IMR-90 (cell line): ENCODE measurements around the gene RCBTB2. TPM values are rescaled to one million over a fixed set of nuclear protein-coding genes. Genes with fewer than 3 reads are reported as not detected.

Experiments used
- ATAC-seq: fragments of 200-7000 bp; cut with Tn5 transposase; 2 replicates; pipeline ENCODE4 v1.9.1; 2020; ENCODE audit warnings: low read depth, mild to moderate bottlenecking, moderate library complexity
- BruUV-seq: library from RNA; stranded (reverse); fragments of 400-500 nt; replicated peaks from 2 replicates; lab custom pipeline; 2021; lab: Mats Ljungman, UMichigan
- CTCF ChIA-PET: fragments of 300-600 bp; formaldehyde crosslinking; extraction: SDS; loops from one replicate; lab custom pipeline; 2021; ENCODE audit warnings: antibody characterized with exemption; lab: Yijun Ruan, JAX
- POLR2A ChIA-PET: fragments of 300-600 bp; sonication (Branson Sonifier 250); formaldehyde crosslinking; loops from one replicate; lab custom pipeline; 2022; ENCODE audit warnings: antibody characterized with exemption; ENCODE audit not compliant: unreplicated experiment; lab: Charles Lee
- DNase-seq: peaks from one replicate; pipeline ENCODE4 v3.0.0; 2013
- H2AFZ ChIP-seq: replicated peaks from 2 replicates; pipeline ENCODE3; 2013; ENCODE audit warnings: low read length, mild to moderate bottlenecking; ENCODE audit not compliant: poor library complexity
- H2AK5ac ChIP-seq: 2 replicates; pipeline ENCODE4 v1.6.1; 2013; ENCODE audit warnings: low read depth, low read length, inconsistent platforms
- H2AK9ac ChIP-seq: replicated peaks from 2 replicates; pipeline ENCODE3; 2013; ENCODE audit warnings: mild to moderate bottlenecking, low read depth, low read length, moderate library complexity; ENCODE audit not compliant: poor library complexity
- H2BK120ac ChIP-seq: 2 replicates; pipeline ENCODE4 v1.6.1; 2013; ENCODE audit warnings: low read depth, low read length, inconsistent platforms
- H2BK15ac ChIP-seq: 3 replicates; pipeline ENCODE4 v1.6.1; 2013; ENCODE audit warnings: low read depth, low read length, inconsistent platforms
- H2BK20ac ChIP-seq: 2 replicates; pipeline ENCODE4 v1.6.1; 2013; ENCODE audit warnings: low read depth, mild to moderate bottlenecking, inconsistent platforms, low read length, moderate library complexity
- H2BK5ac ChIP-seq: 2 replicates; pipeline ENCODE4 v1.6.1; 2013; ENCODE audit warnings: mild to moderate bottlenecking, low read depth, low read length, inconsistent platforms; ENCODE audit not compliant: poor library complexity, severe bottlenecking
- H3K14ac ChIP-seq: replicated peaks from 2 replicates; pipeline ENCODE4 v1.6.1; 2013; ENCODE audit warnings: low read depth, low read length, inconsistent platforms
- H3K18ac ChIP-seq: 2 replicates; pipeline ENCODE4 v1.6.1; 2013; ENCODE audit warnings: low read depth, low read length, control low read depth
- H3K23ac ChIP-seq: 2 replicates; pipeline ENCODE4 v1.6.1; 2013; ENCODE audit warnings: low read depth, low read length, inconsistent platforms
- H3K27ac ChIP-seq: 2 replicates; pipeline ENCODE4 v1.5.1; 2013; ENCODE audit warnings: mild to moderate bottlenecking, control low read depth, low read length; ENCODE audit not compliant: insufficient read depth
- H3K27me3 ChIP-seq: 2 replicates; pipeline ENCODE4 v1.6.1; 2013; ENCODE audit warnings: low read length; ENCODE audit not compliant: control insufficient read depth, insufficient read depth
- H3K36me3 ChIP-seq: 2 replicates; pipeline ENCODE4 v1.6.1; 2013; ENCODE audit warnings: low read length, mixed read lengths; ENCODE audit not compliant: control insufficient read depth, insufficient read depth
- H3K4ac ChIP-seq: 2 replicates; pipeline ENCODE4 v1.6.1; 2013; ENCODE audit warnings: low read depth, low read length, inconsistent platforms
- H3K4me1 ChIP-seq: 2 replicates; pipeline ENCODE4 v1.6.1; 2013; ENCODE audit warnings: low read length, mixed read lengths; ENCODE audit not compliant: control insufficient read depth, insufficient read depth
- H3K4me2 ChIP-seq: 2 replicates; pipeline ENCODE4 v1.6.1; 2013; ENCODE audit warnings: low read depth, mild to moderate bottlenecking, control low read depth, low read length, moderate library complexity
- H3K4me3 ChIP-seq: 2 replicates; pipeline ENCODE4 v1.5.1; 2013; ENCODE audit warnings: low read depth, mild to moderate bottlenecking, control low read depth, low read length, moderate library complexity; ENCODE audit not compliant: insufficient read depth
- H3K56ac ChIP-seq: 2 replicates; pipeline ENCODE4 v1.6.1; 2013; ENCODE audit warnings: low read length, inconsistent platforms; ENCODE audit not compliant: insufficient read depth; ENCODE audit errors: extremely low read depth
- H3K79me1 ChIP-seq, 2 experiments: 2 replicates each; pipeline ENCODE4 v1.6.1; 2013; ENCODE audit warnings: low read length in 2 of 2, inconsistent platforms in 1 of 2, low read depth in 1 of 2
- H3K9ac ChIP-seq: 2 replicates; pipeline ENCODE4 v1.6.1; 2013; ENCODE audit warnings: low read depth, low read length, control low read depth
- H3K9me1 ChIP-seq: 2 replicates; pipeline ENCODE4 v1.6.1; 2013; ENCODE audit warnings: low read length, inconsistent platforms; ENCODE audit not compliant: insufficient read depth
- H3K9me3 ChIP-seq: 2 replicates; pipeline ENCODE4 v1.6.1; 2013; ENCODE audit warnings: low read length; ENCODE audit not compliant: control insufficient read depth, insufficient read depth
- H4K20me1 ChIP-seq: 2 replicates; pipeline ENCODE4 v1.6.1; 2013; ENCODE audit warnings: low read length, inconsistent platforms; ENCODE audit not compliant: insufficient read depth
- H4K5ac ChIP-seq: 2 replicates; pipeline ENCODE4 v1.6.1; 2013; ENCODE audit warnings: mild to moderate bottlenecking, low read depth, low read length, control low read depth
- H4K8ac ChIP-seq, 2 experiments: 2 replicates each; pipeline ENCODE4 v1.6.1; 2013; ENCODE audit warnings: low read depth in 2 of 2, low read length in 2 of 2, control low read depth in 1 of 2, inconsistent platforms in 1 of 2
- H4K91ac ChIP-seq: 2 replicates; pipeline ENCODE4 v1.6.1; 2013; ENCODE audit warnings: low read depth, low read length, inconsistent platforms; ENCODE audit not compliant: insufficient read depth
- MXI1 ChIP-seq: IDR thresholded peaks from 2 replicates; pipeline ENCODE4 v1.6.1; 2012; ENCODE audit warnings: low read depth, mild to moderate bottlenecking, low read length, moderate library complexity, borderline replicate concordance
- POLR2A ChIP-seq: IDR thresholded peaks from 2 replicates; pipeline ENCODE4 v1.6.1; 2012; ENCODE audit warnings: mild to moderate bottlenecking, low read depth, low read length
- RAD21 ChIP-seq: IDR thresholded peaks from 2 replicates; pipeline ENCODE4 v1.6.1; 2012; ENCODE audit warnings: low read length, improper control_type of control experiment
- RCOR1 ChIP-seq: IDR thresholded peaks from 2 replicates; pipeline ENCODE4 v1.6.1; 2012; ENCODE audit warnings: mild to moderate bottlenecking, low read length, improper control_type of control experiment; ENCODE audit not compliant: insufficient replicate concordance
- RFX5 ChIP-seq: IDR thresholded peaks from 2 replicates; pipeline ENCODE4 v1.8.0; 2012; ENCODE audit warnings: low read depth, mild to moderate bottlenecking, low read length, moderate library complexity
- WGBS, 2 experiments: methylation state at CpG; one replicate each; pipeline versions ENCODE4 v1.1.5 to v1.1.7; 2013; ENCODE audit warnings: missing lambda C conversion rate in 2 of 2; ENCODE audit not compliant: insufficient read length in 1 of 2; ENCODE audit errors: extremely low coverage in 2 of 2; 5-methylcytosine and 5-hydroxymethylcytosine counted together
- dilution Hi-C: fragments of 300-500 bp; cut with HindIII; formaldehyde crosslinking; loops from one replicate; pipeline ENCODE4 v1.14.3; 2018; ENCODE audit warnings: low sequenced_read_pairs; ENCODE audit not compliant: unreplicated experiment
- in situ Hi-C: fragments of 300-500 bp; cut with MboI; formaldehyde crosslinking; loops from 3 replicates; pipeline ENCODE4 v1.14.3; 2019; ENCODE audit warnings: low sequenced_read_pairs, inconsistent platforms, mixed read lengths
- intact Hi-C: fragments of 100-400 bp; cut with micrococcal nuclease; formaldehyde crosslinking; loops from 2 replicates; pipeline ENCODE4 v1.10.0; 2022
- polyA plus RNA-seq, 3 experiments: library from polyadenylated mRNA; depleted of rRNA; stranded (reverse); fragments of >200 nt; gene quantifications; 2 replicates each; pipeline ENCODE4 v1.2.3, GENCODE V29; 2012; ENCODE audit warnings: low replicate concordance in 1 of 3
- total RNA-seq: library from RNA; depleted of rRNA; stranded (reverse); fragments of >200 nt; gene quantifications from 2 replicates; pipeline ENCODE4 v1.2.3, GENCODE V29; 2012
- TF ChIP-seq, protein P1 (sequence below): fragments of 150-350 bp; IDR thresholded peaks from 2 replicates; pipeline ENCODE4 v1.6.1; 2017; ENCODE audit warnings: mild to moderate bottlenecking, antibody characterized with exemption, low read length, low read depth

Gene RCBTB2
- total and polyA plus RNA-seq, 2 of the 4 experiments (the other 2 are of a cell fraction): 4.0 to 5.2 TPM

DNA sequence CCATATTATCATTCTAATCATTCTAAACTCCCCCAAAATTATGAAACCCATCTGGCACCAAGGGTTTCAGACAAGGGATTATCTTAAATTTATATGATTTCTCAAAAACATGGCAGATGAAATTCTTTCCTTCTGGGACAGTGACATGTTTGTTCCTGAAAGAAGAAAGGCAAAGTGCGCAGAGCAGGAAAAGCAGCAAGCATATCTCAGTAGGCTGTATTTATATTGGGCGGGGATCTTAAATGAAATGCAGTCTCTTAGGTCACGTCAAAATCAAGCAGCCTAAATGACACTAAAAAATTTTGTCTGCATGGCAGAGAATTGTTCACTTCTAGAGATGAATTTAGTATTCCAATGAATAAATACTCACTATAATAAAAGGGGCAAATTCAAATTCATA is 49.3 kb downstream of the RCBTB2 start:
- no CpG with 5 or more reads among the region's 3 CpGs for WGBS, 2 experiments
- Histone ChIP-seq H3K4me2 (no peak overlapping the region), H3K9me3 (no peaks in the 10 kb centered on the region), H3K9ac (no peak overlapping the region), H3K23ac (no peak overlapping the region), H4K20me1 (no peaks in the 10 kb centered on the region), H3K9me1 (no peaks in the 10 kb centered on the region), H2BK20ac (no peak overlapping the region), H2AFZ (no peak overlapping the region), H3K4me1 (peaks cover 3% of the 10 kb centered on the region), H3K14ac (no peak overlapping the region), H3K4ac (no peak overlapping the region), H3K27me3 (no peaks in the 10 kb centered on the region), H3K27ac (no peak overlapping the region), H3K36me3 (0 out of 2 replicates have a peak, but pooled peaks cover 3% of the 10 kb centered on the region), H3K18ac (no peak overlapping the region), H2BK120ac (no peak overlapping the region), H2BK15ac (no peak overlapping the region), H4K8ac (no peak overlapping the region), H2AK5ac (no peak overlapping the region), H4K91ac (no peak overlapping the region), H3K79me1 (no peaks in the 10 kb centered on the region), H2BK5ac (no peak overlapping the region), H2AK9ac (no peak overlapping the region), H3K56ac (no peak overlapping the region), H3K4me3 (no peak overlapping the region), H4K5ac (no peak overlapping the region)
- no TSS peak for BruUV-seq
- TF ChIP-seq RAD21: no peak
- TF ChIP-seq MXI1: no peak
- TF ChIP-seq POLR2A: no peak
- no peak for TF ChIP-seq RCOR1
- TF ChIP-seq RFX5: no peak
- TF ChIP-seq, protein P1, sequence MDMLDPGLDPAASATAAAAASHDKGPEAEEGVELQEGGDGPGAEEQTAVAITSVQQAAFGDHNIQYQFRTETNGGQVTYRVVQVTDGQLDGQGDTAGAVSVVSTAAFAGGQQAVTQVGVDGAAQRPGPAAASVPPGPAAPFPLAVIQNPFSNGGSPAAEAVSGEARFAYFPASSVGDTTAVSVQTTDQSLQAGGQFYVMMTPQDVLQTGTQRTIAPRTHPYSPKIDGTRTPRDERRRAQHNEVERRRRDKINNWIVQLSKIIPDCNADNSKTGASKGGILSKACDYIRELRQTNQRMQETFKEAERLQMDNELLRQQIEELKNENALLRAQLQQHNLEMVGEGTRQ: no peak
- DNase-seq: no peak
- in situ Hi-C loops: no loop called here
- intact Hi-C loops: no loop called here
- POLR2A ChIA-PET: no interaction called here
- no peak for ATAC-seq
- CTCF ChIA-PET: interaction anchor here (0.7 kb wide), 1 partner anchor 11 kb away, joined by 3 read pairs; no protein-coding TSS in a partner anchor
- dilution Hi-C loops: no loop called here
